H9 (cell line): Measurements from ENCODE around the gene PPP1CB. TPM values are rescaled to one million over a fixed set of nuclear protein-coding genes. Genes with fewer than 3 reads are reported as not detected.

Source experiments
- DNase-seq: peaks from one replicate; pipeline ENCODE4 v3.0.0-alpha.2; 2017
- H2AFZ ChIP-seq: one replicate; pipeline ENCODE4 v1.6.1; 2013; ENCODE audit warnings: mild to moderate bottlenecking, low read length, control low read depth, moderate library complexity
- H2AK5ac ChIP-seq: 2 replicates; pipeline ENCODE4 v1.6.1; 2013; ENCODE audit warnings: low read length, control low read depth, mixed read lengths; ENCODE audit not compliant: insufficient read length
- H2BK120ac ChIP-seq: one replicate; pipeline ENCODE4 v1.6.1; 2013; ENCODE audit warnings: low read depth, mild to moderate bottlenecking, low read length, control low read depth, inconsistent platforms; ENCODE audit not compliant: poor library complexity, severe bottlenecking
- H2BK12ac ChIP-seq: 2 replicates; pipeline ENCODE4 v1.6.1; 2013; ENCODE audit warnings: low read length, control low read depth, mixed read lengths, low read depth; ENCODE audit not compliant: insufficient read length
- H2BK15ac ChIP-seq: 2 replicates; pipeline ENCODE4 v1.6.1; 2013; ENCODE audit warnings: low read depth, low read length, control low read depth
- H2BK20ac ChIP-seq: one replicate; pipeline ENCODE4 v1.6.1; 2013; ENCODE audit warnings: low read depth, mild to moderate bottlenecking, low read length, control low read depth, inconsistent platforms; ENCODE audit not compliant: poor library complexity, severe bottlenecking
- H2BK5ac ChIP-seq: 2 replicates; pipeline ENCODE4 v1.6.1; 2013; ENCODE audit warnings: low read length, control low read depth, mixed read lengths; ENCODE audit not compliant: insufficient read length
- H3K14ac ChIP-seq: 2 replicates; pipeline ENCODE4 v1.6.1; 2013; ENCODE audit warnings: low read length, control low read depth; ENCODE audit not compliant: insufficient read depth
- H3K18ac ChIP-seq: 2 replicates; pipeline ENCODE4 v1.6.1; 2013; ENCODE audit warnings: low read depth, mild to moderate bottlenecking, mixed read lengths, low read length, control low read depth; ENCODE audit not compliant: insufficient read length
- H3K23ac ChIP-seq: 2 replicates; pipeline ENCODE4 v1.6.1; 2013; ENCODE audit warnings: low read length, control low read depth, mixed read lengths, low read depth; ENCODE audit not compliant: insufficient read length
- H3K23me2 ChIP-seq: 2 replicates; pipeline ENCODE4 v1.6.1; 2013; ENCODE audit warnings: low read depth, mild to moderate bottlenecking, mixed read lengths, low read length, control low read depth; ENCODE audit not compliant: insufficient read length, poor library complexity, severe bottlenecking
- H3K27ac ChIP-seq: 2 replicates; pipeline ENCODE4 v1.5.1; 2013; ENCODE audit warnings: low read length, control low read depth, mixed read lengths, low read depth; ENCODE audit not compliant: insufficient read length
- H3K27me3 ChIP-seq: 2 replicates; pipeline ENCODE4 v1.6.1; 2013; ENCODE audit warnings: low read length, control low read depth, inconsistent platforms; ENCODE audit not compliant: insufficient read depth
- H3K4ac ChIP-seq: 2 replicates; pipeline ENCODE4 v1.6.1; 2013; ENCODE audit warnings: low read depth, mild to moderate bottlenecking, control low read depth, inconsistent platforms, low read length, moderate library complexity
- H3K4me1 ChIP-seq: 2 replicates; pipeline ENCODE4 v1.6.1; 2013; ENCODE audit warnings: low read length, control low read depth, inconsistent platforms; ENCODE audit not compliant: insufficient read depth
- H3K4me2 ChIP-seq: 2 replicates; pipeline ENCODE4 v1.6.1; 2013; ENCODE audit warnings: low read length, control low read depth, mixed read lengths; ENCODE audit not compliant: insufficient read length, insufficient read depth
- H3K56ac ChIP-seq: 2 replicates; pipeline ENCODE4 v1.6.1; 2013; ENCODE audit warnings: low read depth, mild to moderate bottlenecking, mixed read lengths, low read length, control low read depth; ENCODE audit not compliant: insufficient read length
- H3K79me1 ChIP-seq: 2 replicates; pipeline ENCODE4 v1.6.1; 2013; ENCODE audit warnings: low read depth, mild to moderate bottlenecking, moderate library complexity, low read length, control low read depth, inconsistent platforms; ENCODE audit not compliant: insufficient read depth, poor library complexity, severe bottlenecking
- H3K79me2 ChIP-seq: 2 replicates; pipeline ENCODE4 v1.6.1; 2013; ENCODE audit warnings: low read length, control low read depth, inconsistent platforms; ENCODE audit not compliant: insufficient read depth
- H3K9ac ChIP-seq: 2 replicates; pipeline ENCODE4 v1.6.1; 2013; ENCODE audit warnings: low read length, control low read depth, mixed read lengths; ENCODE audit not compliant: insufficient read length; ENCODE audit errors: extremely low read depth
- H3K9me3 ChIP-seq: one replicate; pipeline ENCODE4 v1.6.1; 2013; ENCODE audit warnings: low read depth, low read length, inconsistent platforms; ENCODE audit not compliant: control insufficient read depth
- H3T11ph ChIP-seq: one replicate; pipeline ENCODE4 v1.6.1; 2013; ENCODE audit warnings: mild to moderate bottlenecking, low read length, control low read depth, inconsistent platforms
- H4K20me1 ChIP-seq: one replicate; pipeline ENCODE4 v1.6.1; 2013; ENCODE audit not compliant: control insufficient read depth, insufficient read length, insufficient read depth
- H4K5ac ChIP-seq: 2 replicates; pipeline ENCODE4 v1.6.1; 2013; ENCODE audit warnings: low read depth, mild to moderate bottlenecking, mixed read lengths, low read length, control low read depth; ENCODE audit not compliant: insufficient read length
- H4K8ac ChIP-seq: replicated peaks from 2 replicates; pipeline ENCODE4 v1.6.1; 2013; ENCODE audit warnings: low read length, control low read depth, mixed read lengths, low read depth; ENCODE audit not compliant: insufficient read length
- H4K91ac ChIP-seq: 2 replicates; pipeline ENCODE4 v1.6.1; 2013; ENCODE audit warnings: low read depth, mild to moderate bottlenecking, moderate library complexity, mixed read lengths, low read length, control low read depth; ENCODE audit not compliant: insufficient read length
- H3K27ac Mint-ChIP-seq, 3 experiments: 2 replicates in 2 of 3; 3 replicates in 1 of 3; pipeline ENCODE4 v1.8.0; 2020 to 2021; ENCODE audit warnings: mixed read lengths in 3 of 3, mild to moderate bottlenecking in 1 of 3, moderate library complexity in 1 of 3
- H3K27me3 Mint-ChIP-seq: 2 replicates; pipeline ENCODE4 v1.8.0; 2021; ENCODE audit warnings: low read depth, mild to moderate bottlenecking, moderate library complexity, mixed read lengths
- H3K36me3 Mint-ChIP-seq, 3 experiments: 2 replicates in 2 of 3; 3 replicates in 1 of 3; pipeline ENCODE4 v1.8.0; 2020 to 2021; ENCODE audit warnings: low read depth in 3 of 3, mixed read lengths in 3 of 3; ENCODE audit not compliant: insufficient read depth in 1 of 3
- H3K4me1 Mint-ChIP-seq, 2 experiments: 2 replicates each; pipeline ENCODE4 v1.8.0; 2020; ENCODE audit warnings: mixed read lengths in 2 of 2
- H3K4me3 Mint-ChIP-seq, 2 experiments: 2 replicates in 1 of 2; 3 replicates in 1 of 2; pipeline ENCODE4 v1.8.0; 2020 to 2021; ENCODE audit warnings: mild to moderate bottlenecking in 2 of 2, mixed read lengths in 2 of 2, moderate library complexity in 1 of 2
- H3K9me3 Mint-ChIP-seq, 2 experiments: 2 replicates in 1 of 2; 3 replicates in 1 of 2; pipeline ENCODE4 v1.8.0; 2020; ENCODE audit warnings: mild to moderate bottlenecking in 2 of 2, mixed read lengths in 2 of 2, moderate library complexity in 1 of 2
- total RNA-seq: library from RNA; stranded (reverse); gene quantifications from 2 replicates; pipeline ENCODE4 v1.2.1, GENCODE V29; 2021
- TF ChIP-seq, protein P1 (sequence below): fragments of 200-600 bp; sonication (generic); conservative IDR thresholded peaks from 3 replicates; pipeline ENCODE4 v1.8.0; 2021; ENCODE audit warnings: antibody characterized with exemption, mild to moderate bottlenecking

PPP1CB gene
- total RNA-seq, 1 experiment from 2014 or later, result 184 TPM

DNA sequence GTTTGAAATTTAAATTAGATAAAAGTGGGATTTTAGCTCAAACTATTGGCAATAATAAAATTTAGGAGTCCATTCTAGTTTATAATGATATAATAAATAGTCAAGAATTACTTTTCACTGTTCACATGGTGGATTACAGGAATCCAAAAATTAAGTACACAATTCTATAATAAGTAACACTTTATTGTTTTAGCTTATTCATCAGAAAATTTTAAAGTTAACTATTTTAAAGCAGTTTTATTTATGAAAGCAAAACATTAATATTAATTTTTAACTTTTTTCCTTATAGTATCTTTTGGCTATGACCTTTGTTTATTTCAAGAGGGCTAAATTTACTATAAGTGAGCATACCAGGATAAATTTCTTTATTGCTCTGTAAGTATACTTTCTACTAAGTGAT is 70.4 kb downstream of the PPP1CB start:
- Histone ChIP-seq H4K8ac (no peak overlapping the region), H2BK5ac (no peak overlapping the region), H3K9me3 (no peaks in the 10 kb centered on the region), H4K5ac (no peak overlapping the region), H3K79me1 (no peaks in the 10 kb centered on the region), H3K14ac (no peak overlapping the region), H3K27me3 (no peaks in the 10 kb centered on the region), H3T11ph (no peak overlapping the region), H3K56ac (no peak overlapping the region), H3K27ac (no peak overlapping the region), H2BK15ac (no peak overlapping the region), H3K23ac (no peak overlapping the region), H3K9ac (no peak overlapping the region), H3K4ac (no peak overlapping the region), H3K4me1 (no peaks in the 10 kb centered on the region), H2AK5ac (no peak overlapping the region), H2BK12ac (no peak overlapping the region), H4K91ac (no peak overlapping the region), H4K20me1 (no peaks in the 10 kb centered on the region), H2BK20ac (no peak overlapping the region), H3K18ac (no peak overlapping the region), H3K79me2 (no peaks in the 10 kb centered on the region), H3K4me2 (no peak overlapping the region), H2AFZ (no peak overlapping the region), H2BK120ac (no peak overlapping the region), H3K23me2 (no peaks in the 10 kb centered on the region)
- H3K9me3 Mint-ChIP-seq, result no peaks in the 10 kb centered on the region
- no peak overlapping the region for H3K27ac Mint-ChIP-seq
- no peak for DNase-seq
- no peaks in the 10 kb centered on the region for H3K36me3 Mint-ChIP-seq
- H3K4me3 Mint-ChIP-seq, result no peak overlapping the region
- TF ChIP-seq, protein P1, sequence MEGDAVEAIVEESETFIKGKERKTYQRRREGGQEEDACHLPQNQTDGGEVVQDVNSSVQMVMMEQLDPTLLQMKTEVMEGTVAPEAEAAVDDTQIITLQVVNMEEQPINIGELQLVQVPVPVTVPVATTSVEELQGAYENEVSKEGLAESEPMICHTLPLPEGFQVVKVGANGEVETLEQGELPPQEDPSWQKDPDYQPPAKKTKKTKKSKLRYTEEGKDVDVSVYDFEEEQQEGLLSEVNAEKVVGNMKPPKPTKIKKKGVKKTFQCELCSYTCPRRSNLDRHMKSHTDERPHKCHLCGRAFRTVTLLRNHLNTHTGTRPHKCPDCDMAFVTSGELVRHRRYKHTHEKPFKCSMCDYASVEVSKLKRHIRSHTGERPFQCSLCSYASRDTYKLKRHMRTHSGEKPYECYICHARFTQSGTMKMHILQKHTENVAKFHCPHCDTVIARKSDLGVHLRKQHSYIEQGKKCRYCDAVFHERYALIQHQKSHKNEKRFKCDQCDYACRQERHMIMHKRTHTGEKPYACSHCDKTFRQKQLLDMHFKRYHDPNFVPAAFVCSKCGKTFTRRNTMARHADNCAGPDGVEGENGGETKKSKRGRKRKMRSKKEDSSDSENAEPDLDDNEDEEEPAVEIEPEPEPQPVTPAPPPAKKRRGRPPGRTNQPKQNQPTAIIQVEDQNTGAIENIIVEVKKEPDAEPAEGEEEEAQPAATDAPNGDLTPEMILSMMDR, result no peak
- no peaks in the 10 kb centered on the region for H3K27me3 Mint-ChIP-seq
- no peaks in the 10 kb centered on the region for H3K4me1 Mint-ChIP-seq
